Aorta (tissue), 5 donors: ENCODE results near the gene KIF4A. TPM values are rescaled to one million over a fixed set of nuclear protein-coding genes. Genes with fewer than 3 reads are reported as not detected.
A peak's percentile ranks its signal among the peaks of the same experiment; 100 is the strongest.
"Not testable (repeated sequence)": the region's sequence is repeated elsewhere in the genome, so short reads cannot be mapped to it uniquely, and the experiment has no call there.

ENCODE experiments used
- ATAC-seq: fragments of 200-7000 bp; cut with Tn5 transposase; one replicate; pipeline ENCODE4 v1.9.1; 2022; ENCODE audit warnings: moderate library complexity; ENCODE audit not compliant: low FRiP score
- DNase-seq, 2 donors: peaks; one replicate each; pipeline ENCODE4 v3.0.0-alpha.2; 2020
- H3K27ac ChIP-seq, 2 donors: one replicate each; pipeline ENCODE4 v1.5.1; 2013; ENCODE audit warnings: low read length in 2 of 2, mild to moderate bottlenecking in 2 of 2, moderate library complexity in 2 of 2, control low read depth in 1 of 2, inconsistent platforms in 1 of 2, low read depth in 1 of 2
- H3K27me3 ChIP-seq, 2 donors: one replicate each; pipeline ENCODE4 v1.6.1; 2013; ENCODE audit warnings: control low read depth in 1 of 2, low read length in 1 of 2, mild to moderate bottlenecking in 1 of 2, moderate library complexity in 1 of 2; ENCODE audit not compliant: insufficient read depth in 2 of 2, control insufficient read depth in 1 of 2
- H3K36me3 ChIP-seq, 2 donors: one replicate each; pipeline ENCODE4 v1.6.1; 2013; ENCODE audit warnings: control low read depth in 1 of 2, low read length in 1 of 2, mild to moderate bottlenecking in 1 of 2; ENCODE audit not compliant: insufficient read depth in 2 of 2, control insufficient read depth in 1 of 2
- H3K4me1 ChIP-seq, 2 donors: one replicate each; pipeline ENCODE4 v1.6.1; 2013; ENCODE audit warnings: low read length in 2 of 2, control low read depth in 1 of 2, mild to moderate bottlenecking in 1 of 2, moderate library complexity in 1 of 2; ENCODE audit not compliant: insufficient read depth in 2 of 2, control insufficient read depth in 1 of 2
- H3K4me3 ChIP-seq, 2 donors: one replicate each; pipeline ENCODE4 v1.5.1; 2013; ENCODE audit warnings: low read length in 2 of 2, control low read depth in 1 of 2, mild to moderate bottlenecking in 1 of 2
- H3K9me3 ChIP-seq: one replicate; pipeline ENCODE4 v1.6.1; 2013; ENCODE audit warnings: mild to moderate bottlenecking, low read length; ENCODE audit not compliant: control insufficient read depth
- WGBS, 2 donors: extraction: QIAGEN DNeasy Blood & Tissue Kit; methylation state at CpG; one replicate each; pipeline ENCODE4 v1.1.7; 2013; 5-methylcytosine and 5-hydroxymethylcytosine counted together
- intact Hi-C, 2 donors: fragments of 100-400 bp; cut with DNase I; formaldehyde crosslinking; loops; one replicate each; pipeline versions ENCODE4 v1.14.2 to v1.15.0; 2022
- long read RNA-seq, 2 donors: library from polyadenylated mRNA; unstranded; transcript quantifications; one replicate each; pipeline ENCODE4 v2.0.0, GENCODE V29; 2020 to 2021
- polyA plus RNA-seq, 2 donors: library from polyadenylated mRNA; stranded (reverse); fragments of 200-250 nt; gene quantifications; one replicate each; pipeline ENCODE4 v1.2.3, GENCODE V29; 2013
- total RNA-seq, 2 donors: library from RNA; stranded (reverse); fragmentation: NEBNext Ultra II Directional; extraction: Animal tissue kit (Norgen Biotek cat#: 25700); gene quantifications; one replicate each; pipeline ENCODE4 v1.2.1, GENCODE V29; 2021
- donor health status: healthy with polysubstance abuse.
- donor health status: Bipolar disorder and iron deficiency.
- donor health status: DM: no; HTN: no; CAD: no.
- donor health status: DM: no; HTN: no; CAD: no.
- donor health status: DM: yes; HTN: yes; CAD: no.

KIF4A gene
- under 1 TPM; 0.36 to 0.66 TPM for total RNA-seq
- under 1 TPM; 0.38 to 0.41 TPM for polyA plus RNA-seq
- long read RNA-seq, donor 1, partial matches to known transcripts = 0 of 1 reads
- long read RNA-seq, donor 1, other reads (novel, unspliced or antisense) = 1 of 1 reads
- long read RNA-seq, donor 2 = 0 reads

GRCh38 chrX:70289793-70290770, at the start of gene KIF4A, which contains the start of gene PDZD11:
Gene KIF4A (plus strand): TSS chrX:70290104. CDS start chrX:70290459, 355 bp downstream.
Gene PDZD11 (minus strand): TSS chrX:70289927. CDS start chrX:70289341, 586 bp downstream.
- intact Hi-C loops = loop anchor here in 1 of 2 donors (5.0 kb wide), 1 partner anchor 142 kb away; no protein-coding TSS in a partner anchor
- H3K9me3 ChIP-seq = no peaks in the 10 kb centered on the region
- DNase-seq (peak; percentile 89 to 92), ATAC-seq (peak; percentile 97)
- peak within 1 kb of the TSS in 1 of 2 donors; percentile 75 for H3K27ac ChIP-seq
- peak within 1 kb of the TSS; percentile 20 to 43 for H3K4me3 ChIP-seq
- H3K4me1 ChIP-seq = no peaks in the 10 kb centered on the region
- H3K36me3 ChIP-seq = no peaks in the 10 kb centered on the region
- 0 to 31% methylated on average over 62 of the region's 62 CpGs for WGBS, 2 donors
- no peaks in the 10 kb centered on the region for H3K27me3 ChIP-seq

GRCh38 chrX:70240751-70241150, 49.2 kb upstream of the KIF4A start:
- WGBS, 2 donors = 94 to 100% methylated on average over 1 of the region's 1 CpG
- no peak overlapping the region for H3K4me3 ChIP-seq
- no peaks in the 10 kb centered on the region for H3K4me1 ChIP-seq
- no peaks in the 10 kb centered on the region for H3K9me3 ChIP-seq
- H3K36me3 ChIP-seq = no peaks in the 10 kb centered on the region
- intact Hi-C loops = no loop called here
- H3K27me3 ChIP-seq = no peaks in the 10 kb centered on the region
- DNase-seq (no peak), ATAC-seq (no peak)
- H3K27ac ChIP-seq = no peak overlapping the region

- Histone ChIP-seq H3K36me3 (no peaks in the 10 kb centered on the region), H3K27ac (no peak overlapping the region), H3K27me3 (no peaks in the 10 kb centered on the region), H3K4me3 (no peak overlapping the region), H3K4me1 (no peaks in the 10 kb centered on the region), H3K9me3 (no peaks in the 10 kb centered on the region)
- no peak for ATAC-seq
- intact Hi-C loops = no loop called here
- DNase-seq = no peak
- WGBS, 2 donors = 79 to 96% methylated on average over 2 of the region's 2 CpGs
These were observed 48.4 kb upstream of the KIF4A start for GRCh38 chrX:70241501-70241900.

- H3K4me3 ChIP-seq, H3K27ac ChIP-seq, H3K36me3 ChIP-seq, DNase-seq, intact Hi-C loops, H3K9me3 ChIP-seq, H3K27me3 ChIP-seq, ATAC-seq, H3K4me1 ChIP-seq: not testable (repeated sequence)
- WGBS, 2 donors = 71 to 88% methylated on average over 5 of the region's 5 CpGs
These were observed 46.3 kb upstream of the KIF4A start for GRCh38 chrX:70243601-70244000.

- H3K27me3 ChIP-seq = no peaks in the 10 kb centered on the region
- DNase-seq (no peak), ATAC-seq (no peak)
- no peaks in the 10 kb centered on the region for H3K4me1 ChIP-seq
- no peaks in the 10 kb centered on the region for H3K36me3 ChIP-seq
- no peak overlapping the region for H3K27ac ChIP-seq
- intact Hi-C loops = no loop called here
- H3K4me3 ChIP-seq = no peak overlapping the region
- H3K9me3 ChIP-seq = no peaks in the 10 kb centered on the region
- 5 to 23% methylated on average over 6 of the region's 6 CpGs for WGBS, 2 donors
These were observed 45.0 kb upstream of the KIF4A start for GRCh38 chrX:70244881-70245280.

GRCh38 chrX:70247252-70247651, 42.7 kb upstream of the KIF4A start:
- no peak overlapping the region for H3K27ac ChIP-seq
- no peaks in the 10 kb centered on the region for H3K4me1 ChIP-seq
- no peak for DNase-seq
- 90 to 98% methylated on average over 2 of the region's 2 CpGs for WGBS, 2 donors
- no peaks in the 10 kb centered on the region for H3K36me3 ChIP-seq
- no peaks in the 10 kb centered on the region for H3K9me3 ChIP-seq
- no peaks in the 10 kb centered on the region for H3K27me3 ChIP-seq
- intact Hi-C loops = no loop called here
- no peak overlapping the region for H3K4me3 ChIP-seq
- no peak for ATAC-seq

GRCh38 chrX:70252491-70252890, 37.4 kb upstream of the KIF4A start:
- Histone ChIP-seq H3K27ac (no peak overlapping the region), H3K36me3 (no peaks in the 10 kb centered on the region), H3K27me3 (no peaks in the 10 kb centered on the region), H3K9me3 (no peaks in the 10 kb centered on the region), H3K4me3 (no peak overlapping the region), H3K4me1 (no peaks in the 10 kb centered on the region)
- intact Hi-C loops = no loop called here
- 58 to 82% methylated on average over 2 of the region's 2 CpGs for WGBS, 2 donors
- DNase-seq (no peak), ATAC-seq (no peak)

- Histone ChIP-seq H3K4me1 (no peaks in the 10 kb centered on the region), H3K4me3 (no peak overlapping the region), H3K9me3 (no peaks in the 10 kb centered on the region), H3K36me3 (no peaks in the 10 kb centered on the region), H3K27ac (no peak overlapping the region), H3K27me3 (no peaks in the 10 kb centered on the region)
- ATAC-seq (no peak), DNase-seq (no peak)
- intact Hi-C loops = no loop called here
- 72 to 94% methylated on average over 3 of the region's 3 CpGs for WGBS, 2 donors
These were observed 36.4 kb upstream of the KIF4A start for GRCh38 chrX:70253377-70254062.
